Vein endothelial cell (primary cell): ENCODE results near the gene EED. TPM values are rescaled to one million over a fixed set of nuclear protein-coding genes. Genes with fewer than 3 reads are reported as not detected.

ENCODE experiments used
- small RNA-seq: library from RNA; depleted of rRNA; stranded (forward); fragments of <200 nt; gene quantifications from one replicate; pipeline ENCODE3, GENCODE V24; 2012
- total RNA-seq: library from RNA; depleted of rRNA; stranded (reverse); fragments of >200 nt; gene quantifications from 2 replicates; pipeline ENCODE4 v1.2.3, GENCODE V29; 2012

EED gene, protein sequence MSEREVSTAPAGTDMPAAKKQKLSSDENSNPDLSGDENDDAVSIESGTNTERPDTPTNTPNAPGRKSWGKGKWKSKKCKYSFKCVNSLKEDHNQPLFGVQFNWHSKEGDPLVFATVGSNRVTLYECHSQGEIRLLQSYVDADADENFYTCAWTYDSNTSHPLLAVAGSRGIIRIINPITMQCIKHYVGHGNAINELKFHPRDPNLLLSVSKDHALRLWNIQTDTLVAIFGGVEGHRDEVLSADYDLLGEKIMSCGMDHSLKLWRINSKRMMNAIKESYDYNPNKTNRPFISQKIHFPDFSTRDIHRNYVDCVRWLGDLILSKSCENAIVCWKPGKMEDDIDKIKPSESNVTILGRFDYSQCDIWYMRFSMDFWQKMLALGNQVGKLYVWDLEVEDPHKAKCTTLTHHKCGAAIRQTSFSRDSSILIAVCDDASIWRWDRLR
- 11.1 and 16.9 TPM in 2 replicates for total RNA-seq

DNA sequence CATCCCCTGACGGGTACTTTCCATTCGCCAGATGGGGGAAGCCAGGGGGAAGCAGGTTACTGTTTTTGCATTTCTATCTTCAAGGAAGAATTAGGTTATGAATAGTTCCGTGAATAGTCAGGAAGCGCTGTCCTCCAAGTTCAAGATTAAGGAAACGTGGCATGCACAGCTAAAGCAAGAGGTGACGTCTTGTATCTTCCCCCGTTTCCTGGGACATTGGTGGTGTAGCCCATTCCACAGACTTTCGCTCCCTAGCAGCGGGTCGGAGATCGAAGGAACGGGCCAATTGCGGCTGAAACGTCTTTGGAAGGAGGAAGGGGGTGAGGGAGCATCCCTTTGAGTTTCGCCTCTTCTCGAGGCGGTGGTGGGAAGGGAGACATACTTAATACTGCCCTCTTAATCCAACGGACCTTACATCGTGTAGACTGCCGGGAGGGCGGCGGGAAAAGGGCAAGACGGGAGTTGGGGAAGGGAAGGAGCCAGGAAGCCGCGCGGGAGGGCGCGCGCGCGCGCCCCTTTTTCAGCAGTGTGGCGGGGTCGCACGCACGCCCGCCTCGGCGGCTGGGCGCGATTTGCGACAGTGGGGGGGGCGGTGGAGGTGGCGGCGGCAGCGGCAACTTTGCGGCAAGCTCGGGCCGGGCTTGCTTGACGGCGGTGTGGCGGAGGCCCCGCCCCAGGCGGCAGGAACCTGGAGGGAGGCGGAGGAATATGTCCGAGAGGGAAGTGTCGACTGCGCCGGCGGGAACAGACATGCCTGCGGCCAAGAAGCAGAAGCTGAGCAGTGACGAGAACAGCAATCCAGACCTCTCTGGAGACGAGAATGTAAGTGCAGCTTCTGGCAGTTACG lies at the start of gene EED:
Gene EED (plus strand): TSS at position 232 of the 847 bp plus-strand sequence. CDS start 477 bp downstream, at position 709.

DNA sequence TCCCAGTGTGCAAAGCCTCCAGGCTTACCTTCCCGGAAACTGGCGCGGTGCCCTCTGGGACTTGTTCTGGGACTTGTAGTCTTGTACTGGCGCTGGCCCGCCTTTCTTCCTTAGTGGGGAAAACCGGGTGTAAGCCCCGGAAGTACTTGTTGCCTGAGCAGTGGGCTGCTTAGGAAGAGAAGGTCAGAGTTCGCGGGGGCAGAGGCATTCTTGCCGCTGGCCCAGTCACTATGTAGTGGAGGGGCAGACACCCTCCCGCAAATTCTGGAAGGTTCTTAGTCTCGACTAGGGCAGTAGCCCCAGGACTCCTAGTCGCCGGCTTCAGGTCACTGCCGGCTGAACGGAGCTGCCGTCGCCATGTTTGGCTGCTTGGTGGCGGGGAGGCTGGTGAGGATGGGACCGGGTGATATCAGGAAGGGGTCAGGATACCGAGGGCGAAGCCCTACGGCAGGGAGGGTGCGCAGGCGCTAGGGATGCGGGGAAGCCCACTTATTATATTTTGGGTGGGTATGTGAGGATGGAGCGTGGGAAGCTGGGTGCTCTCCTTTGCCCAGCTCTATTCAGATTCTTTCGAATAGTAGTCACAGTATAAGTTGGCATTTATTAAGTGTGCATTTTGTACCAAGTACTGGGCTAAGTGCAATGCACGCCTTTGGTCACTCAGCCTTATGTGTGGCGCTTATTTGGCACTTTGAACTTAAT lies 57.7 kb downstream of the EED start, which contains the start of gene HIKESHI:
Gene HIKESHI (plus strand): TSS at position 149 of the 702 bp plus-strand sequence. CDS start 209 bp downstream, at position 358.

Small RNA genes within 50 kb of the gene (small RNA-seq; reads per million reads assigned to genes)
- gene RF00017 (not detected), gene RN7SL225P (not detected)

Other genes starting within 250 kb of the EED start
- 237 and 254 TPM in 2 replicates for gene PICALM, start 175.7 kb upstream of the EED start, total RNA-seq
- gene HIKESHI, start 57.5 kb downstream of the EED start, total RNA-seq = 50.5 and 50.6 TPM in 2 replicates
- gene CCDC81, start 130.1 kb downstream of the EED start, total RNA-seq = 0.65 and 0.96 TPM in 2 replicates